ENCODE data around the gene ATP6V1B1. TPM values are rescaled to one million over a fixed set of nuclear protein-coding genes. Genes with fewer than 3 reads are reported as not detected.

Gene ATP6V1B1
- total RNA-seq, 3 donors from 2014 or later (not counting 1 experiment from before 2014, with no cell fraction given) = not detected

DNA sequence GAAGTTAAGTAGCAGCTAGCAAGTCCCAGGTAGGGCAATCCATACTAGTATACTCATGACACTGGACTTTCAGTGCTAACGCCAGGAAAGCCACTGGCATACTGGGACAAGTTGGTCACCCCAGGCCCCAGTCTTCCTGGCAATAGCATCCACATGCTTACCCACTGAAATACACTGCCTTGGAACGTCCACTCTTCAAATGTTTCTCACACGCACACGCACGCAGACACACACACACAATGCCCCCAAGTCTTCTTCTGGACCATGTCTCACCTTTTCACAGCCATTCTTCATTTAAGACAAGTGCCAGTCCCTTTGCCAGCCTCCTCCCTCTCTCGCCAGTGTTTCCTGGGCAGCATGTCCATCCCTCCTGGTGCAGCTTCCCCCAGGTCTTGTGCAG is 67.7 kb downstream of the ATP6V1B1 start:
- TF ChIP-seq, protein P1, sequence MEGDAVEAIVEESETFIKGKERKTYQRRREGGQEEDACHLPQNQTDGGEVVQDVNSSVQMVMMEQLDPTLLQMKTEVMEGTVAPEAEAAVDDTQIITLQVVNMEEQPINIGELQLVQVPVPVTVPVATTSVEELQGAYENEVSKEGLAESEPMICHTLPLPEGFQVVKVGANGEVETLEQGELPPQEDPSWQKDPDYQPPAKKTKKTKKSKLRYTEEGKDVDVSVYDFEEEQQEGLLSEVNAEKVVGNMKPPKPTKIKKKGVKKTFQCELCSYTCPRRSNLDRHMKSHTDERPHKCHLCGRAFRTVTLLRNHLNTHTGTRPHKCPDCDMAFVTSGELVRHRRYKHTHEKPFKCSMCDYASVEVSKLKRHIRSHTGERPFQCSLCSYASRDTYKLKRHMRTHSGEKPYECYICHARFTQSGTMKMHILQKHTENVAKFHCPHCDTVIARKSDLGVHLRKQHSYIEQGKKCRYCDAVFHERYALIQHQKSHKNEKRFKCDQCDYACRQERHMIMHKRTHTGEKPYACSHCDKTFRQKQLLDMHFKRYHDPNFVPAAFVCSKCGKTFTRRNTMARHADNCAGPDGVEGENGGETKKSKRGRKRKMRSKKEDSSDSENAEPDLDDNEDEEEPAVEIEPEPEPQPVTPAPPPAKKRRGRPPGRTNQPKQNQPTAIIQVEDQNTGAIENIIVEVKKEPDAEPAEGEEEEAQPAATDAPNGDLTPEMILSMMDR (IDR thresholded peaks at IDR 0.05) = no peak
- WGBS (ENCODE audit: insufficient coverage) = 93% methylated on average over 6 of the region's 6 CpGs
- no peak overlapping the region for H3K27ac ChIP-seq (ENCODE audit: low read length)
- peaks cover 0 to 4% of the 10 kb centered on the region in 2 donors for H3K27me3 Mint-ChIP-seq (ENCODE audit: low read depth in 2 of 2)
- no peaks in the 10 kb centered on the region for H3K9me3 Mint-ChIP-seq
- DNase-seq = no peak
- no peak for ATAC-seq
- no peaks in the 10 kb centered on the region for H3K36me3 Mint-ChIP-seq
- peaks cover 10% of the 10 kb centered on the region for H3K4me1 ChIP-seq (ENCODE audit: control insufficient read depth, insufficient read depth, low read length)
- H3K4me1 Mint-ChIP-seq = peaks cover 8% of the 10 kb centered on the region in 2 donors
- intact Hi-C loops (cut with micrococcal nuclease) = no loop called here
- no peak overlapping the region for H3K27ac Mint-ChIP-seq
- no peaks in the 10 kb centered on the region for H3K27me3 ChIP-seq (ENCODE audit: control insufficient read depth, insufficient read depth, low read length)
- no peaks in the 10 kb centered on the region for H3K9me3 ChIP-seq (ENCODE audit: control insufficient read depth, insufficient read depth, low read length)
- H3K4me3 ChIP-seq (ENCODE audit: low read length) = no peak overlapping the region
- H3K36me3 ChIP-seq (ENCODE audit: control insufficient read depth, insufficient read depth, low read length) = no peaks in the 10 kb centered on the region
- H3K4me3 Mint-ChIP-seq = no peak overlapping the region

DNA sequence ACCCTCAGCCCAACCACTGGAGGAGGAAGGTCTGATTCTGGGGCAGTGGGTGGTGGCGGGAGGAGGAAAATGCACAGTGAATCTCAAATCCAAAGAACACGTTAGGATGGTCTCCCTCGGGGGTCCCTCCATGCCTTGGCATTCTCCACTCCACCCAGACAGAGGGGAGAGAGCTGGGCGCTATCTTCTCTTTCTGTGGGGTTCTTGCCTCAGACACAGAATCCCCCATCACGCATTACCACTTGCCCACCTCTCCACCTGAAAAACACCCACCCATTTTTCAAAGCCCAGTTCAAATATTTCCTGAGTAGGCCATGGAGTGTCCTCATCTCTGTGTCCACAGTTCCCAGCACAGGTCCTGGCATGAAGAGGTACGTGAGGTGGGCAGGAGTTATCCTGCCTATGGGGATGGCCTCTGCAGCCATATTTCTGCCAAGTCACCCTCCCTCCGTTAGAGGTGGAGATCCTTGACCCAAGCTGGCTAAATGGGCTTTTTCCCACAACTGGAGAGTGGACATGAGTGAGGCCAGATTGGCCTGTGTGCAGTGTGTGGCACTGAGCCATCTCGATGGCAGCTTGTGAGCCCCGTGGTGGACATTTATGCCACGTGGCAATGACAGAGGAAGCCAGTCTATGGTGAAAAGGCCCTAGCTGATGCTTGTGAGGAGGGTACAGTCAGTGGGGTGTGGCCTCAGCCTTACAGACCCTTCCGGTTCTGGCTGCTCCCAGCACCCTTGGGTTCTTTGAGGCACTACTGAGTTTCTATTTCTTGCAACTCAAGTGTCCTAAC is 68.5 kb downstream of the ATP6V1B1 start:
- no peak overlapping the region for H3K27ac ChIP-seq (ENCODE audit: low read length)
- intact Hi-C loops (cut with micrococcal nuclease) = no loop called here
- peaks cover 0 to 6% of the 10 kb centered on the region in 2 donors for H3K27me3 Mint-ChIP-seq (ENCODE audit: low read depth in 2 of 2)
- H3K27me3 ChIP-seq (ENCODE audit: control insufficient read depth, insufficient read depth, low read length) = no peaks in the 10 kb centered on the region
- no peaks in the 10 kb centered on the region for H3K36me3 Mint-ChIP-seq
- H3K4me1 Mint-ChIP-seq = peaks cover 8% of the 10 kb centered on the region in 2 donors
- no peak overlapping the region for H3K27ac Mint-ChIP-seq
- no peak overlapping the region for H3K4me3 Mint-ChIP-seq
- WGBS (ENCODE audit: insufficient coverage) = 85% methylated on average over 10 of the region's 11 CpGs
- peaks cover 10% of the 10 kb centered on the region for H3K4me1 ChIP-seq (ENCODE audit: control insufficient read depth, insufficient read depth, low read length)
- DNase-seq = no peak
- ATAC-seq = no peak
- H3K9me3 Mint-ChIP-seq = no peaks in the 10 kb centered on the region
- H3K9me3 ChIP-seq (ENCODE audit: control insufficient read depth, insufficient read depth, low read length) = no peaks in the 10 kb centered on the region
- TF ChIP-seq, protein P1 (IDR thresholded peaks at IDR 0.05) = no peak
- no peak overlapping the region for H3K4me3 ChIP-seq (ENCODE audit: low read length)
- H3K36me3 ChIP-seq (ENCODE audit: control insufficient read depth, insufficient read depth, low read length) = no peaks in the 10 kb centered on the region

DNA sequence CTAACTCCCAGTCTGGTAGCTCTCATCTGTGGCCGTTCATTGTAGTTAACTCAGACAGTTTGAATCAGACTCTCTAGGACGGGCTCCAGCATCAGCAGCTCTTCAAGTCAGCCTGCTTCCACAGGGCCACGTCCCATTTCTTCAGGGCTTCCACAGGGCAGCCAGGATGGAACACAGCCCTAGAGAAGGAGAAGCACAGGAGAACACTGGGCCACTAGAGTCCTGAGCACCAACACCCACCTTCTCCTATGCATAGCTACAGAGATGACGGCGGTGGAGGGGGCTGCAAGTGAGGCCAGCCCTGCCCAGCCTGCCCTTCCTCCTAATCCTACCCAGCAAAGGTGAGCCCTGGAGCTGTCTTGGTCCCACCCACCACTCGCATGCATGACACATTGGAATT is 69.2 kb downstream of the ATP6V1B1 start:
- no peaks in the 10 kb centered on the region for H3K36me3 ChIP-seq (ENCODE audit: control insufficient read depth, insufficient read depth, low read length)
- no peak overlapping the region for H3K27ac ChIP-seq (ENCODE audit: low read length)
- no peak overlapping the region for H3K4me3 ChIP-seq (ENCODE audit: low read length)
- H3K27me3 ChIP-seq (ENCODE audit: control insufficient read depth, insufficient read depth, low read length) = no peaks in the 10 kb centered on the region
- ATAC-seq (no peak), DNase-seq (no peak)
- Mint-ChIP-seq H3K9me3 (no peaks in the 10 kb centered on the region), H3K4me1 (peaks cover 8% of the 10 kb centered on the region in 2 donors), H3K27ac (no peak overlapping the region), H3K36me3 (no peaks in the 10 kb centered on the region), H3K4me3 (no peak overlapping the region), H3K27me3 (ENCODE audit: low read depth in 2 of 2) (peaks cover 5 to 9% of the 10 kb centered on the region in 2 donors)
- H3K4me1 ChIP-seq (ENCODE audit: control insufficient read depth, insufficient read depth, low read length) = peaks cover 10% of the 10 kb centered on the region
- WGBS (ENCODE audit: insufficient coverage) = 89% methylated on average over 6 of the region's 6 CpGs
- H3K9me3 ChIP-seq (ENCODE audit: control insufficient read depth, insufficient read depth, low read length) = no peaks in the 10 kb centered on the region
- TF ChIP-seq, protein P1 (IDR thresholded peaks at IDR 0.05) = no peak
- intact Hi-C loops (cut with micrococcal nuclease) = no loop called here

All from natural killer cell (primary cell).